A549 (cell line): ENCODE measurements around the gene GNAO1. TPM values are rescaled to one million over a fixed set of nuclear protein-coding genes. Genes with fewer than 3 reads are reported as not detected.
A peak's percentile ranks its signal among the peaks of the same experiment; 100 is the strongest.

Source experiments
- ATAC-seq, 2 experiments: fragments of 200-7000 bp in 1 of 2; fragments of >200 bp in 1 of 2; cut with Nextera tagmentation in 1 of 2; cut with Tn5 transposase in 1 of 2; 3 replicates each; pipeline versions ENCODE4 v1.8.0 to v1.9.1; 2018 to 2020; ENCODE audit warnings: mild to moderate bottlenecking in 1 of 2, moderate library complexity in 1 of 2
- CTCF ChIA-PET: fragments of 300-600 bp; sonication (Branson Sonifier 250); formaldehyde crosslinking; extraction: SDS; loops from one replicate; lab custom pipeline; 2021; ENCODE audit warnings: antibody characterized with exemption, inconsistent platforms; lab: Yijun Ruan, JAX
- POLR2A ChIA-PET: fragments of 350-600 bp; formaldehyde crosslinking; extraction: SDS; loops from one replicate; lab custom pipeline; 2021; ENCODE audit warnings: antibody characterized with exemption, inconsistent platforms; lab: Yijun Ruan, JAX
- DNase-seq, 2 experiments: peaks; one replicate each; pipeline versions ENCODE4 v3.0.0 to v3.0.0-alpha.2; 2011 to 2016; ENCODE audit warnings: low read depth in 1 of 2, low spot score in 1 of 2
- FAIRE-seq: peaks from 2 replicates; lab custom pipeline; 2011; peaks lifted over from hg19 to GRCh38; lab: Jason Lieb, UNC
- H3K27ac ChIP-seq, 2 experiments: fragments of >200 bp; sonication (Bioruptor Twin); formaldehyde crosslinking; 3 replicates each; pipeline ENCODE4 v1.5.1; 2016 to 2017
- H3K4me1 ChIP-seq: fragments of >200 bp; sonication (Bioruptor Twin); formaldehyde crosslinking; 3 replicates; pipeline ENCODE4 v1.6.1; 2016
- H3K4me2 ChIP-seq: fragments of >200 bp; sonication (Bioruptor Twin); formaldehyde crosslinking; 3 replicates; pipeline ENCODE4 v1.6.1; 2016
- H3K4me3 ChIP-seq: fragments of >200 bp; sonication (Bioruptor Twin); formaldehyde crosslinking; 3 replicates; pipeline ENCODE4 v1.5.1; 2016
- H3K9me3 ChIP-seq: fragments of >200 bp; sonication (Bioruptor Twin); formaldehyde crosslinking; 3 replicates; pipeline ENCODE4 v1.6.1; 2016
- CBX8 ChIP-seq: fragments of 200-600 bp; sonication (generic); IDR thresholded peaks from 2 replicates; pipeline ENCODE4 v1.6.1; 2016
- CHD2 ChIP-seq: fragments of 150-350 bp; IDR thresholded peaks from 2 replicates; pipeline ENCODE4 v1.6.1; 2014; ENCODE audit warnings: low read length; ENCODE audit not compliant: partially characterized antibody
- E2F6 ChIP-seq: IDR thresholded peaks from 2 replicates; pipeline ENCODE4 v1.6.1; 2012; ENCODE audit warnings: low read depth, borderline replicate concordance
- ELK1 ChIP-seq: fragments of 150-350 bp; IDR thresholded peaks from 2 replicates; pipeline ENCODE4 v1.6.1; 2014; ENCODE audit warnings: low read depth, mild to moderate bottlenecking, low read length
- FOSB ChIP-seq: fragments of 250-450 bp; sonication (Bioruptor Pico); IDR thresholded peaks from 2 replicates; pipeline ENCODE4 v1.5.0; 2020; ENCODE audit warnings: mild to moderate bottlenecking, moderate library complexity
- FOXS1 ChIP-seq: fragments of 250-450 bp; sonication (Bioruptor Pico); IDR thresholded peaks from 2 replicates; pipeline ENCODE4 v1.5.0; 2020; ENCODE audit warnings: mild to moderate bottlenecking, moderate library complexity
- GATA3 ChIP-seq: IDR thresholded peaks from 2 replicates; pipeline ENCODE4 v1.6.1; 2012; ENCODE audit warnings: borderline replicate concordance
- HDAC2 ChIP-seq: fragments of 200-600 bp; sonication (generic); IDR thresholded peaks from 2 replicates; pipeline ENCODE4 v1.6.1; 2016
- HES2 ChIP-seq: fragments of >200 bp; sonication (Bioruptor Twin); formaldehyde crosslinking; IDR thresholded peaks from 2 replicates; pipeline ENCODE4 v1.6.1; 2016
- HOXB5 ChIP-seq: fragments of 250-450 bp; sonication (Bioruptor Pico); IDR thresholded peaks from 2 replicates; pipeline ENCODE4 v1.5.0; 2020; ENCODE audit warnings: mild to moderate bottlenecking, moderate library complexity
- JUN ChIP-seq, 2 experiments: fragments of >200 bp; sonication (Bioruptor Twin); formaldehyde crosslinking; IDR thresholded peaks; 2 replicates in 1 of 2; 3 replicates in 1 of 2; pipeline ENCODE4 v1.6.1; 2016 to 2017
- JUNB ChIP-seq: fragments of >200 bp; sonication (Bioruptor Twin); formaldehyde crosslinking; IDR thresholded peaks from 2 replicates; pipeline ENCODE4 v1.6.1; 2016
- RAD21 ChIP-seq, 2 experiments: fragments of >200 bp in 1 of 2; sonication (Bioruptor Twin) in 1 of 2; formaldehyde crosslinking in 1 of 2; IDR thresholded peaks in 1 of 2; conservative IDR thresholded peaks in 1 of 2; 2 replicates in 1 of 2; 3 replicates in 1 of 2; pipeline ENCODE4 v1.6.1; 2012 to 2018; ENCODE audit warnings: inconsistent platforms in 1 of 2
- RARB ChIP-seq: fragments of 250-450 bp; sonication (Bioruptor Pico); IDR thresholded peaks from 2 replicates; pipeline ENCODE4 v1.8.0; 2021; ENCODE audit warnings: mild to moderate bottlenecking, moderate library complexity
- REST ChIP-seq: fragments of 200-600 bp; sonication (generic); IDR thresholded peaks from 2 replicates; pipeline ENCODE4 v1.6.1; 2016; ENCODE audit warnings: antibody characterized with exemption, mild to moderate bottlenecking, moderate library complexity
- RNF2 ChIP-seq: fragments of 200-600 bp; sonication (generic); IDR thresholded peaks from 2 replicates; pipeline ENCODE4 v1.6.1; 2016; ENCODE audit warnings: low read depth, mild to moderate bottlenecking, antibody characterized with exemption, moderate library complexity, borderline replicate concordance
- ZFP36 ChIP-seq: fragments of 450-650 bp; IDR thresholded peaks from 2 replicates; pipeline ENCODE4 v1.6.1; 2014; ENCODE audit warnings: borderline replicate concordance; ENCODE audit not compliant: partially characterized antibody
- WGBS: methylation state at CpG from one replicate; pipeline ENCODE4 v1.1.6; 2017; ENCODE audit errors: missing lambda C conversion rate; 5-methylcytosine and 5-hydroxymethylcytosine counted together
- polyA plus RNA-seq, 4 experiments: library from polyadenylated mRNA; depleted of rRNA in 3 of 4; stranded (reverse); fragments of >200 nt; fragmentation: RNase III in 1 of 4; extraction: RNeasy Plus Mini Kit Qiagen cat#74134 plus additional on column Dnase treatment in 1 of 4; gene quantifications; 2 replicates in 3 of 4; 3 replicates in 1 of 4; pipeline ENCODE4 v1.2.3, GENCODE V29; 2011 to 2017

Gene GNAO1
- polyA plus RNA-seq, 2 of the 4 experiments (the other 2 are of a cell fraction) = 0.22 to 0.23 TPM

- Histone ChIP-seq H3K4me3 (no peak overlapping the region), H3K9me3 (no peaks in the 10 kb centered on the region), H3K4me2 (peak overlapping the region; percentile 53), H3K4me1 (peaks cover 37% of the 10 kb centered on the region), H3K27ac (peak overlapping the region; percentile 51 to 62; a peak in 5 of 6 replicates)
- ATAC-seq (peak; percentile 51 to 80; a peak in 4 of 6 replicates), DNase-seq (peak in 1 of 2 experiments; percentile 53), FAIRE-seq (no peak)
- TF ChIP-seq RNF2 = no peak
- TF ChIP-seq HOXB5 = no peak
- no peak for TF ChIP-seq RARB
- no peak for TF ChIP-seq CHD2
- peak; percentile 78; the same call in 1 of the 2 replicates for TF ChIP-seq GATA3
- TF ChIP-seq HDAC2 = no peak
- CTCF ChIA-PET = interaction anchor here (0.5 to 3.8 kb wide), 6 partner anchors 12 to 73 kb away, joined by 3 to 24 read pairs (median 3); no protein-coding TSS in a partner anchor
- 26% methylated on average over 6 of the region's 6 CpGs for WGBS
- POLR2A ChIA-PET = interaction anchor here (0.6 kb wide), 1 partner anchor 904 kb away, joined by 4 read pairs; no protein-coding TSS in a partner anchor
Measured at GRCh38 chr16:56370875-56371659, 179.8 kb downstream of the GNAO1 start.

GRCh38 chr16:56371660-56371937 is 180.3 kb downstream of the GNAO1 start:
- H3K4me3 ChIP-seq = no peak overlapping the region
- FAIRE-seq (no peak), ATAC-seq (peak; percentile 44 to 61; a peak in 3 of 6 replicates), DNase-seq (no peak)
- ChIA-PET POLR2A (no interaction called here), CTCF (interaction anchor here (1.0 to 3.8 kb wide), 2 partner anchors 15 to 22 kb away, joined by 3 to 24 read pairs; no protein-coding TSS in a partner anchor)
- peak overlapping the region; percentile 51 to 62; a peak in 5 of 6 replicates for H3K27ac ChIP-seq
- H3K4me1 ChIP-seq = peaks cover 37% of the 10 kb centered on the region
- 86% methylated on average over 1 of the region's 1 CpG for WGBS
- TF ChIP-seq ZFP36 (no peak), FOSB (CRISPR knock-in tag) (no peak), REST (no peak), JUN (IDR thresholded peaks at IDR 0.05) (no peak), HES2 (no peak), CBX8 (no peak), FOXS1 (no peak), RAD21 (conservative IDR thresholded peaks at IDR 0.05 in 1 of 2, IDR thresholded peaks at IDR 0.05 in 1 of 2) (no peak), E2F6 (no peak), JUNB (no peak)
- peak overlapping the region; percentile 53; the same call in 2 of the 3 replicates for H3K4me2 ChIP-seq
- no peaks in the 10 kb centered on the region for H3K9me3 ChIP-seq

GRCh38 chr16:56372013-56372634 is 180.8 kb downstream of the GNAO1 start:
- FAIRE-seq (no peak), DNase-seq (no peak), ATAC-seq (no peak; a peak in 2 of 6 replicates)
- WGBS = 91% methylated on average over 7 of the region's 7 CpGs
- no peaks in the 10 kb centered on the region for H3K9me3 ChIP-seq
- peaks cover 37% of the 10 kb centered on the region for H3K4me1 ChIP-seq
- no peak overlapping the region; a peak in 1 of 6 replicates for H3K27ac ChIP-seq
- TF ChIP-seq ELK1 (no peak), REST (no peak)
- ChIA-PET POLR2A (no interaction called here), CTCF (interaction anchor here (1.0 kb wide), 1 partner anchor 22 kb away, joined by 3 read pairs; no protein-coding TSS in a partner anchor)
- H3K4me2 ChIP-seq = 0 out of 3 replicates have a peak overlapping the region, but pooled peaks have one; percentile 53
- no peak overlapping the region for H3K4me3 ChIP-seq
